ENCODE data around the gene HPCAL4.

Gene HPCAL4

DNA sequence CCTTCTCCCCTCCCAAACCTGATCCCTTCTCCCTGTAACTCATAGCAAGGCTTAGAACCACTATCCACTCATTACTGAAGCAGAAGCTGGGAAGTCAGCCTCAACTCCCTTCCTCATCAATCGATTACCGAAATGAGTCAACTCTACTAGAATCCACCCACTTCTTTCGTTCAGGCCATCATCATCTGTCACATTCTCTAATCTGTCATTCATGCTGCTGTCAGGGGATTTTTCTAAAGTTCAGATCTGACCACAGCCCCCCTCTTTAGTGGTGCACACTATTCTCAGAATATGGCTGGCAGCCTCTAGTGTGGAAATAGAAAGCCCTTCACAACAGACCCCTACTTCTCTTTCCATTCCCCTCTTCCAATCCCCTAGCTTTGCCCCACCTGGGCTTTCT lies 24.5 kb downstream of the HPCAL4 start:
- TF ChIP-seq, protein P1, sequence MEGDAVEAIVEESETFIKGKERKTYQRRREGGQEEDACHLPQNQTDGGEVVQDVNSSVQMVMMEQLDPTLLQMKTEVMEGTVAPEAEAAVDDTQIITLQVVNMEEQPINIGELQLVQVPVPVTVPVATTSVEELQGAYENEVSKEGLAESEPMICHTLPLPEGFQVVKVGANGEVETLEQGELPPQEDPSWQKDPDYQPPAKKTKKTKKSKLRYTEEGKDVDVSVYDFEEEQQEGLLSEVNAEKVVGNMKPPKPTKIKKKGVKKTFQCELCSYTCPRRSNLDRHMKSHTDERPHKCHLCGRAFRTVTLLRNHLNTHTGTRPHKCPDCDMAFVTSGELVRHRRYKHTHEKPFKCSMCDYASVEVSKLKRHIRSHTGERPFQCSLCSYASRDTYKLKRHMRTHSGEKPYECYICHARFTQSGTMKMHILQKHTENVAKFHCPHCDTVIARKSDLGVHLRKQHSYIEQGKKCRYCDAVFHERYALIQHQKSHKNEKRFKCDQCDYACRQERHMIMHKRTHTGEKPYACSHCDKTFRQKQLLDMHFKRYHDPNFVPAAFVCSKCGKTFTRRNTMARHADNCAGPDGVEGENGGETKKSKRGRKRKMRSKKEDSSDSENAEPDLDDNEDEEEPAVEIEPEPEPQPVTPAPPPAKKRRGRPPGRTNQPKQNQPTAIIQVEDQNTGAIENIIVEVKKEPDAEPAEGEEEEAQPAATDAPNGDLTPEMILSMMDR (IDR thresholded peaks at IDR 0.05), result no peak
- H3K27ac Mint-ChIP-seq, result no peak overlapping the region
- DNase-seq, result no peak
- no peaks in the 10 kb centered on the region for H3K36me3 Mint-ChIP-seq (ENCODE audit: low read depth)
- no peaks in the 10 kb centered on the region for H3K9me3 Mint-ChIP-seq
- peaks cover 95% of the 10 kb centered on the region for H3K27me3 Mint-ChIP-seq (ENCODE audit: low read depth, poor library complexity)
- no peak overlapping the region for H3K4me3 Mint-ChIP-seq
- peaks cover 6% of the 10 kb centered on the region for H3K4me1 Mint-ChIP-seq

DNA sequence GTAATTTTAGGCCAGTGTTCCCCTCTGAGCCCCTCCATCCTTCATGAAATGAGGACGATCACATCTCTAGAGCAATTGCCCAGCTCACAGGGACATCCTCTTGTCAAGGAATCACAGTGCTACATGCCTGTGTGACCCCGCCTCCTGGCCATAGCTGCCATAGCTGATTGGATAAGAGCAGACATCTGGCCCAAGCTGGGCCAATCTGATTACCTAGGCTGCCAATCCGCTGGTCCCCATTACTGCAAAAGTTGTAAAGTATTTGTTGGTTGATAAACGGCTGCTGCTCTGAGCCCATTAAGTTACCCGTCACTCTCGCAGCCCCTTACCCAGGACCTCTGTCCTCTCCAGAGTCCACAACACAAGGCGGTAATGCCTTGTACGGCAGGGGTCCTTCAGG lies 27.7 kb downstream of the HPCAL4 start:
- DNase-seq, result no peak
- Mint-ChIP-seq H3K4me1 (no peaks in the 10 kb centered on the region), H3K27me3 (ENCODE audit: low read depth, poor library complexity) (peaks cover 85% of the 10 kb centered on the region), H3K9me3 (no peaks in the 10 kb centered on the region), H3K4me3 (no peak overlapping the region), H3K36me3 (ENCODE audit: low read depth) (no peaks in the 10 kb centered on the region), H3K27ac (no peak overlapping the region)
- TF ChIP-seq, protein P1 (IDR thresholded peaks at IDR 0.05), result no peak

DNA sequence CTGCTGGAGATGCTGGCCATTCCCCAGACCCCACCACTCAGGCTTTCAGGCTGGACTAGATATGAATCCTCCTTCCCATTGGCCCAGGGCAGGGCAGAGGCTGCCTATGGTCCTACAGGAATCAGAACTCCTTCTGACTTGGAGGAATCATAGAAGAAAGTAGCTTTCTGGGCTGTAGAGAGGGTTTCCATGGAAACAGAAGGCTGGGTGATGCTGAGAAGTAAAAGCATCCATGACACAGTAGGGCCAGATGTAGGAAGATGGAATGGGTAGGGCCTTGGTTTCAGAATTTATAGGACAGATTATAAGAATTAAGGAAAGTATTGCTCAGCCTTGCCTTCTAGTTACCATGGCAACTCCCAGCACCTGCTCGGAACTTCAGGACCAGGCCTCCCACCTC lies 28.4 kb downstream of the HPCAL4 start:
- DNase-seq, result no peak
- H3K27me3 Mint-ChIP-seq (ENCODE audit: low read depth, poor library complexity), result peaks cover 78% of the 10 kb centered on the region
- H3K9me3 Mint-ChIP-seq, result no peaks in the 10 kb centered on the region
- peaks cover 3% of the 10 kb centered on the region for H3K4me1 Mint-ChIP-seq
- H3K36me3 Mint-ChIP-seq (ENCODE audit: low read depth), result no peaks in the 10 kb centered on the region
- no peak overlapping the region for H3K27ac Mint-ChIP-seq
- TF ChIP-seq, protein P1 (IDR thresholded peaks at IDR 0.05), result no peak
- H3K4me3 Mint-ChIP-seq, result no peak overlapping the region

DNA sequence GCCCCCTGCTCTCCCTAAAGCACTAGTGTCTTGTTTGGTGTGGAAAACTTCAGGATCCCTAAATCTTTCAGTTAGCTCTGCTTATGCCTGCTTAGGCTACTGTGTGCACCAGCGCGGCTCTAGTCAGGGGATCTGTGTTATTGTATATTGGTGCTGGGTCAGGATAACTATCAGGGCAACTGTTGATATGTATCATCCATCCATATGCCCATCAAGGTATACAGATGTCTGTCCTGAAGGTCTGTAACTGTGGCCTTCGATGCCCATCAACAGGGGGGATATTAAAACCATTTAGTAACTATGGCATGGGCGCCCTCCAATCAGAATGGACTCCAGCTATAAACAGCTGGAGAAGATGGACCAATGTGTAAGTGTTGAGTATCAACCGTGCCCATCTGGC lies 31.7 kb downstream of the HPCAL4 start:
- H3K27me3 Mint-ChIP-seq (ENCODE audit: low read depth, poor library complexity), result peaks cover 64% of the 10 kb centered on the region
- no peaks in the 10 kb centered on the region for H3K36me3 Mint-ChIP-seq (ENCODE audit: low read depth)
- TF ChIP-seq, protein P1 (IDR thresholded peaks at IDR 0.05), result no peak
- H3K4me3 Mint-ChIP-seq, result no peak overlapping the region
- H3K27ac Mint-ChIP-seq, result no peak overlapping the region
- peaks cover 5% of the 10 kb centered on the region for H3K4me1 Mint-ChIP-seq
- H3K9me3 Mint-ChIP-seq, result no peaks in the 10 kb centered on the region
- no peak for DNase-seq

DNA sequence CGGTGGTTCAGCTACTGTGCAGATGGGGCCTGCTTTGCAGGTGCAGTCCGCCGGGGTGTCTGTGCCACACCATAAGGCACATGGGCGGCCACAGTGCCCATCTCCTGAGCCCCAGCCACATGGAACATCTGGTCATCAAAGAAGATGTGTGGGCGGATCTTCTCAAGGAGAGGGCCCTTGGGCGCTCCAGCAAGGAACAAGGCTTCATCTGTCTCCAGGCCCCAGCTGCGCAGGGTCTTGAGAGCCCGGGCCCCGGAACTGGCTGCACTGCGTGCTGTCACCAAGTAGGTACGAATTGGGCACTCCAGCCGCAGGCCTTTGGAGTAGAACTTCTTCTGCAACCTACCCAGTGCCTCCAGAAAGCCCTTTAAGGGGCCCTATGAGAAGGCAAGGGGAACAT lies 32.1 kb downstream of the HPCAL4 start:
- Mint-ChIP-seq H3K27me3 (ENCODE audit: low read depth, poor library complexity) (peaks cover 66% of the 10 kb centered on the region), H3K4me1 (peaks cover 6% of the 10 kb centered on the region), H3K4me3 (no peak overlapping the region), H3K36me3 (ENCODE audit: low read depth) (no peaks in the 10 kb centered on the region), H3K9me3 (no peaks in the 10 kb centered on the region), H3K27ac (no peak overlapping the region)
- TF ChIP-seq, protein P1 (IDR thresholded peaks at IDR 0.05), result no peak
- no peak for DNase-seq

DNA sequence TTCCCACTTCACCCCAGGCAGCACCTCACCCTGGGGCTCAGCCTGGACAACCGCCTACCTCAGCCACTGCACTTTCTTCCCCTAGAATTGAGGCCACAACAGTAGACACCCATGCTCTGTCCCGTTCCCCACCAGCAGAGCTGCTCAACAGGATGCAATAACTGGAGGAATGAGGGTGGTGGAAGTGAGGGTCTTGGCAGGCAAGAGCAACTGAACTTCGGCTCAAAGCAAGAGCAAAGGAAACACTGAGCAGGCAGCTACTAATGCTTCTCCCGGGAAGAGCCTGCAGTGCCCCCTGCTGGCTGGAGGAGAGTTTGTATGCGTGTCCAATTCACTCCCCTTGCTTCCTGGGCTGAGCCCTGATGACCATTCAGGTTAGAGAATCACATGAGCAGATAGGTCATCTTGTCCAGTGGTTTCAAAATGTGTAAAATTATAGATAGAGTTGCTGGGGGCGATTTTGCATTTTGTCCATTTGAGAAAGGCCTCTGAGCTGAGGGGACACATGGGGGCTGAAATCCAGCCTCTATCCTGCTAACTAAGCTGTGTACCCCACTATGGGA lies 33.2 kb downstream of the HPCAL4 start:
- Mint-ChIP-seq H3K4me3 (peak overlapping the region; percentile 77), H3K36me3 (ENCODE audit: low read depth) (no peaks in the 10 kb centered on the region), H3K4me1 (peaks cover 16% of the 10 kb centered on the region), H3K9me3 (no peaks in the 10 kb centered on the region), H3K27ac (no peak overlapping the region), H3K27me3 (ENCODE audit: low read depth, poor library complexity) (peaks cover 61% of the 10 kb centered on the region)
- peak; percentile 79 for DNase-seq
- TF ChIP-seq, protein P1 (IDR thresholded peaks at IDR 0.05), result peak; percentile 86
